Skeletal muscle satellite cell (primary cell): ENCODE measurements around the gene MRPS34.
A peak's percentile ranks its signal among the peaks of the same experiment; 100 is the strongest.

Experiments used
- H3K27me3 ChIP-seq: 2 replicates; pipeline ENCODE4 v1.7.0; 2013; ENCODE audit warnings: low read length; ENCODE audit not compliant: control insufficient read depth, insufficient read depth
- H3K36me3 ChIP-seq: 2 replicates; pipeline ENCODE4 v1.7.0; 2013; ENCODE audit warnings: mild to moderate bottlenecking, control low read depth, low read length; ENCODE audit not compliant: insufficient read depth
- H3K4me1 ChIP-seq: 2 replicates; pipeline ENCODE4 v1.7.0; 2013; ENCODE audit warnings: low read length; ENCODE audit not compliant: control insufficient read depth, insufficient read depth
- H3K4me2 ChIP-seq: 2 replicates; pipeline ENCODE4 v1.7.0; 2013; ENCODE audit warnings: mild to moderate bottlenecking, low read length
- H3K4me3 ChIP-seq: 2 replicates; pipeline ENCODE4 v1.7.0; 2013; ENCODE audit warnings: low read length
- H3K9ac ChIP-seq: 2 replicates; pipeline ENCODE4 v1.7.0; 2013; ENCODE audit warnings: mild to moderate bottlenecking, low read depth, low read length, moderate library complexity
- H3K9me3 ChIP-seq: replicated peaks from 2 replicates; pipeline ENCODE4 v1.7.0; 2013; ENCODE audit warnings: mild to moderate bottlenecking, control low read depth, low read length

MRPS34 gene

DNA sequence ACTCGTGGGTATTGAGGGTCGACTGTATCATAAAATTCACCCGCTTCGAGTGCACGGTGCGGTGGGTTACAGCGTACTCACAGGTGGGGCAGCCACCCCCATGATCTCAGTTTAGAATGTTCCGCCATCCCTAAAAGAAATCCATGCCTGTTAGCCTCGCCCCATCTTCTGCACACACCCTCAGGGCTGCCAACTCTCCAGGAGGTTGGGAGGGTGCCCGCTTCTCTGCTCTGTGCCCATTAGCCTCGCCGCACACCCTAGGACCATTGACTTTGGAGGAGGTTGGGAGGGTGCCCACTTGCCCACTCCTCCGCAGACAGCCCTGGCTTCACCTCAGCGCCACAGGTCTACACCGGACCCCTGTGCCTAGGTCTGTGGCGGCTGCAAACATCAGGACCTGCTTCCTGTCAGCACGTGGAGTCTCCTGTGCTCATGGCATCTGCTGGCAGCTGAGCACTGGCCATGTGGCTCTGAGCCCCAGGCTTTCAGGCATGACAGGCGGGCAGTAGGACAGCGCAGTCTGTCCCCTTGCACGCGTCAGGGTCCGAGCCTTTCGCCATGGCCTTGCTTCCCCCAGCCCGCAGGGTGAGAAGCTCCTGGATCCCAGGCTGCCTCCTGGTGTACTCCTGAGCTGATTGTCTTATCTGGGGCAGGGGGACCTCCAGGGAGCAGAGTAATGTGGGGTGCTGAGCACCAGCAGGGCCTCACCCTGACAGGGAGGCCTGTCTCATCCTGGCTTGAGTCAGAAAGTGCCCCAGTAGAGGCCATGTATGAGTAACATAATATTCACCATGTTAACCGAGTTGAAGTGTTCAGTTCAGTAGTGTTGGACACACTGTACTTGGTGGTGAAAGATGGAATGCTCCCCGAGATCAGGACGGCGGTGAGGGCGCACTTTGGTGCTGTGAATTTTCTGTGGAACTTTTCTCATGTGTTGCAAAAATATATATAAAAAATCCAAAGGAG lies 23.5 kb downstream of the MRPS34 start:
- Histone ChIP-seq H3K4me2 (no peak overlapping the region), H3K27me3 (no peaks in the 10 kb centered on the region), H3K4me3 (no peak overlapping the region), H3K9me3 (no peaks in the 10 kb centered on the region), H3K9ac (no peak overlapping the region), H3K4me1 (peaks cover 36% of the 10 kb centered on the region), H3K36me3 (peaks cover 58% of the 10 kb centered on the region)

- no peak overlapping the region for H3K9ac ChIP-seq
- no peaks in the 10 kb centered on the region for H3K27me3 ChIP-seq
- H3K9me3 ChIP-seq, result no peaks in the 10 kb centered on the region
- H3K4me3 ChIP-seq, result no peak overlapping the region
- H3K36me3 ChIP-seq, result peaks cover 69% of the 10 kb centered on the region
- no peak overlapping the region for H3K4me2 ChIP-seq
- H3K4me1 ChIP-seq, result peaks cover 38% of the 10 kb centered on the region
Measured at GRCh38 chr16:1747934-1748333, 25.0 kb downstream of the MRPS34 start.

DNA sequence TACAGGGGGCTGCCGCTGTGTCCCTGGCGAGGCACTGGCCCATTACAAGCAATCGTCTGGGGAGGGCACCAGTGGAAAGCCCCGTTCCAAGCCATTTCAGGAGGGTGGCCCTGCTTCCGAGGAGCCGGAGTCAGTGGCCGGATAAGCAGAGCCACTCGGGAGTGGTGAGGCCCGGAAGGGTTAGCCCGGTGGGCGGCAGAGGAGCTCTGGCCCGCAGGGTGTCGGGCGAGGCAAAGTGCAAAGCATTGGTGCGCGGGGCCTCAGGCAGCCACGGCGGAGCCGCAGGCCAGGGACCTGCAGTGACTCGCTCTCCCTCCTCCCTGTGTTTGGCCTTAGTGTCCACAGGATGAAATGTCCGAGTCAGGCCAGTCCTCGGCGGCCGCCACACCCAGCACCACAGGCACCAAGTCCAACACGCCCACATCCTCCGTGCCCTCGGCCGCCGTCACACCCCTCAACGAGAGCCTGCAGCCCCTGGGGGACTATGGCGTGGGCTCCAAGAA lies 26.2 kb downstream of the MRPS34 start:
- H3K36me3 ChIP-seq, result peaks cover 64% of the 10 kb centered on the region
- peaks cover 38% of the 10 kb centered on the region for H3K4me1 ChIP-seq
- no peaks in the 10 kb centered on the region for H3K27me3 ChIP-seq
- peak overlapping the region; percentile 7 for H3K4me3 ChIP-seq
- peak overlapping the region; percentile 64 for H3K4me2 ChIP-seq
- no peaks in the 10 kb centered on the region for H3K9me3 ChIP-seq
- peak overlapping the region; percentile 61 for H3K9ac ChIP-seq

DNA sequence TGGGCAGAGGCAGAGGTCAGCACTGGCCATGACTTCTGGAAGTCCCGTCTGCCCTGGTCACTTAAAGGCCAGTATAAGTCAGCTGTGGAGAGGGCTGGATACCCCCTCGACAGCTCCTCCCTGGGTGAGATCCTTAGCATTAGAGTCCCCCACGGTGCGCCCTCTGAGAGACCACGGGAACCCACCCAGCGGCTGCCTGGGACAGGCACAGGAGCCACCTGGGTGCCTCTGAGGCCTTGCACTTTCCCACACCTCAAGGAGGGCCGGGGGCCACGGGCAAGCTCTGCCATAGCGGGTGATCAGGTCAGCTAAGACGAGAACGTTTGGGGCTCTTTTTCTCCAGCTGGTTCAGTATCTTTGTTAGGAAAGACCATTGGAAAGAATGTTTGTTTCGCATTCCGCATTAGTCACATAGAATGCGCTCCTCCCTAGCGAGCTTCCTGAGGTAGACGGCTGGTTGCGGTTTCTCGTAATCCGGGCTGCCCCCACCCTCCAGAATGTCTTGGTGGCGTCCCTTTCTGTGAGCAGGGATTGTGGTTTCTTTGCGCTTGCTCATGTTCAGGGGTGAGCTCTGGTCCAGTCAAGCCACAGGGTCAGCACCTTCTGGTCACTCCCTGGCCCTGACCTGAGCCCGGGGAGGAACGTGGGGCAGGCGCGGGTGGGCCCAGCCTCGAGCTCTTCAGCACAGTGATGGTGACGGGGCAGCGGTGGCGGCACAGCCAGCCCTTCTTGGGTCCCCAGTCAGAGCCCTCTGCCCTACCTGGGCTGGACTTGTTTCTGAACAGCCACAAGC lies 26.8 kb downstream of the MRPS34 start:
- H3K4me3 ChIP-seq, result peak overlapping the region; percentile 57
- H3K9me3 ChIP-seq, result no peaks in the 10 kb centered on the region
- H3K27me3 ChIP-seq, result no peaks in the 10 kb centered on the region
- H3K4me1 ChIP-seq, result peaks cover 38% of the 10 kb centered on the region
- H3K4me2 ChIP-seq, result peak overlapping the region; percentile 89
- peaks cover 60% of the 10 kb centered on the region for H3K36me3 ChIP-seq
- H3K9ac ChIP-seq, result peak overlapping the region; percentile 86

DNA sequence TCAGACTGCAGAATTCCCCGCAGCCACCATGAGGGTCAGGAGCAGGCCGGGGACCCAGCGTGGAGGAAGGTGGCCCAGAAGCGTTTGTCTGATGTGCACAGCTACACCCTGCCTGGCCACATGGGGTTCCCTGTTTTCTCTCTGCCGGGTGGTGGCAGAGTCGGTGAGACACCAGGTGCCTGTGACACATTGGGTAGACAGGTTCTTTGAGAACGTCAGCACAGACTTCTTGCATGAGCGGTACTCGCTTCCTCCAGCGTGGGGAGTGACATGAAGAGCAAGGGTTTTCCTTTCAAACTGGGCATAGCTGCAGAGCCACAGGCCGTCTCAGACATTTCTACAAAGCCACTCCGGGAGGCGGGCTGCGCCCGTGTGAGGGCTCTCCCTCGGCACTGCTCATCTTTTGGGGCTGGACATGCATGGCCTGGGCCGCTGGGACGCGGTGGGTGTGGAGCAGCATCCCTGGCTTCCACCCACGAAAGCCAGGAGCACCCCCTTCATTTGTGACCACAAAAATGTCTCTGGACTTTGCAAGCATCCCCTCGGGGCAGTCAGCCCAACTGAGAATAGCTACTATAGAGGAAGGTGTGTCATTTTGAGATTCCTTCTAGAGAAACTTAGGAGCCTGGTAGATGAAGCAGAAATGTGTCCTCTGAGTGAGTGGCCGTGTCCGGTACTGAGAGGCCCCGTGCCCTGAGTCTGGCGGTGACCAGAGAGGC lies 27.6 kb downstream of the MRPS34 start:
- peak overlapping the region; percentile 86 for H3K9ac ChIP-seq
- H3K36me3 ChIP-seq, result peaks cover 62% of the 10 kb centered on the region
- H3K4me3 ChIP-seq, result peak overlapping the region; percentile 57
- H3K4me2 ChIP-seq, result peak overlapping the region; percentile 89
- H3K4me1 ChIP-seq, result peaks cover 38% of the 10 kb centered on the region
- H3K27me3 ChIP-seq, result no peaks in the 10 kb centered on the region
- H3K9me3 ChIP-seq, result no peaks in the 10 kb centered on the region

DNA sequence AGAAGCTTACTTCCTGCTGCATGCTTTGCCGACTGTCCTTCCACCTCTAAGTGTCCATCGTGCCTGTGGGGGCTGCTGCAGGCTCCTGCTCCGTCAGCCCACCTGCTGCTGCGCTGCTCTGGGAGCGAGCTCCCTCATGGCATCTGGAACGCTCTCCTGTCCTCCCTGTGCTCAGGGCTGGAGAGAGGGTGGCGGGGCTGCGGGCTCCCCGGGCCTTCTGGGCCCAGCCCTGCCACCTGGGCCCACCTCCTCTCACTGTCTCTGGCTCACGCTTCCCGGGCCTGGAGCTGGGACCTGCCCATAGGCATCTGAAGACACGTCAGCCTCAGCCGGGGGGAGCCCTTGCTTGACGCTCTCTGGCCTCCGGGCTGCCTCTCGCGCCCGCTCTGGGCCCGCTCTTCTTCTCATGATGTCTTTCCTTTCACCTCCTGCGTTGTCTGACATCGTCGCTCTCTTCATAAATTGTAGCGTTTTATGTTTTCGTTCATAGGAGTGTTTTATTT lies 28.5 kb downstream of the MRPS34 start:
- Histone ChIP-seq H3K9ac (no peak overlapping the region), H3K36me3 (peaks cover 65% of the 10 kb centered on the region)

GRCh38 chr16:1743376-1744337 lies 29.3 kb downstream of the MRPS34 start:
- Histone ChIP-seq H3K9me3 (no peaks in the 10 kb centered on the region), H3K36me3 (peaks cover 58% of the 10 kb centered on the region), H3K4me3 (no peak overlapping the region), H3K4me1 (peaks cover 29% of the 10 kb centered on the region), H3K27me3 (no peaks in the 10 kb centered on the region), H3K9ac (no peak overlapping the region), H3K4me2 (no peak overlapping the region)

More for the DNA sequence above, 28.5 kb downstream of the MRPS34 start:
- H3K4me2 ChIP-seq, result no peak overlapping the region
- no peaks in the 10 kb centered on the region for H3K27me3 ChIP-seq
- H3K4me1 ChIP-seq, result peaks cover 31% of the 10 kb centered on the region
- no peaks in the 10 kb centered on the region for H3K9me3 ChIP-seq
- no peak overlapping the region for H3K4me3 ChIP-seq

- peaks cover 22% of the 10 kb centered on the region for H3K4me1 ChIP-seq
- H3K27me3 ChIP-seq, result no peaks in the 10 kb centered on the region
- no peak overlapping the region for H3K4me2 ChIP-seq
- H3K36me3 ChIP-seq, result peaks cover 38% of the 10 kb centered on the region
- no peak overlapping the region for H3K9ac ChIP-seq
- H3K4me3 ChIP-seq, result no peak overlapping the region
- no peaks in the 10 kb centered on the region for H3K9me3 ChIP-seq
Measured at GRCh38 chr16:1741553-1742165, 31.3 kb downstream of the MRPS34 start.

GRCh38 chr16:1740781-1741490 lies 32.0 kb downstream of the MRPS34 start:
- peaks cover 38% of the 10 kb centered on the region for H3K36me3 ChIP-seq
- H3K4me2 ChIP-seq, result no peak overlapping the region
- no peaks in the 10 kb centered on the region for H3K9me3 ChIP-seq
- H3K4me1 ChIP-seq, result peaks cover 16% of the 10 kb centered on the region
- H3K27me3 ChIP-seq, result no peaks in the 10 kb centered on the region
- H3K9ac ChIP-seq, result no peak overlapping the region
- no peak overlapping the region for H3K4me3 ChIP-seq
